Femur (tissue), 1 donor: Measurements from ENCODE around the gene IRF7.
A peak's percentile ranks its signal among the peaks of the same experiment; 100 is the strongest.
"Not testable (repeated sequence)": the region's sequence is repeated elsewhere in the genome, so short reads cannot be mapped to it uniquely, and the experiment has no call there.

Experiments
- DNase-seq: peaks from one replicate; pipeline ENCODE4 v3.0.0-alpha.2; 2017

IRF7 gene

DNA sequence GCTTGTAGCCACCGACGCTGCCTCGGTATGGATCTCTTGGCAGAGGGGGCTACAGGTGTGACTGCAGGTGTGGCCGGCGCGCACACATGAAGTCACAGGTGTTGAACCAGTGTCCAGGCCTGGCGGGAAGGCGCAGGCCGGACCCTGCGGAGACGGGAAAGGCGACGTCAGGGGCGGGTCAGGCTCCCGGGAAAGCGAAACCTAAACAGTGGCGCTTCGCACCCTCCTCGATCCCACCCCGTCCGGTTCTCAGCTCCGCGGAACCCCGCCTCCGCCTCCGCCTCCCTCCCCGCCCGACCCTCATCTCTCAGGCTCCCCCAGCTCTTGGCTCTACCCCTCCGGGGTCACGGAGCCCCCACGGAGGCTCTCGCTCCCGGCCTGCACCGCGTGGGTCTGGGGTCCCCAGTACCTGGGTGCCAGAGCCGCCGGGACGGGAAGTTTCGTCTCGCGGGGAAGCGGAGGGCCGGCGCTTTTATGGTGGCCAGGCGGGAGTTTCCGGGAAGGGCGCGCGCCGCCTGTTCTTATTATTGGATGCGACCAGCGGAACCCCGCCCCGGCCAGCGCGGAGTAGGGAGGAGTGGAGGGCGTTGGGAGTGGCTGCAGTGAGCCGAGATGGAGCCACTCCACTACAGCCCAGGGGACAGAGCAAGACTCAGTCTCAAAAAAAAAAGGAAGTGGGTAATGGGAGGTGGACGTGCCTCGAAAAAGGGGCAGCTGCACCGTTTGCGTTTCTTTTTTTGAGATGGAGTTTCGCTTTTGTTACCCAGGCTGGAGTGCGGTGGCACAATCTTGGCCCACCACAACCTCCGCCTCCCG lies at the start of gene IRF7:
IRF7 (minus strand) TSS at position 447 of the 816 bp plus-strand sequence. CDS start 586 bp downstream, outside the sequence.
- DNase-seq, result peak; percentile 96

DNA sequence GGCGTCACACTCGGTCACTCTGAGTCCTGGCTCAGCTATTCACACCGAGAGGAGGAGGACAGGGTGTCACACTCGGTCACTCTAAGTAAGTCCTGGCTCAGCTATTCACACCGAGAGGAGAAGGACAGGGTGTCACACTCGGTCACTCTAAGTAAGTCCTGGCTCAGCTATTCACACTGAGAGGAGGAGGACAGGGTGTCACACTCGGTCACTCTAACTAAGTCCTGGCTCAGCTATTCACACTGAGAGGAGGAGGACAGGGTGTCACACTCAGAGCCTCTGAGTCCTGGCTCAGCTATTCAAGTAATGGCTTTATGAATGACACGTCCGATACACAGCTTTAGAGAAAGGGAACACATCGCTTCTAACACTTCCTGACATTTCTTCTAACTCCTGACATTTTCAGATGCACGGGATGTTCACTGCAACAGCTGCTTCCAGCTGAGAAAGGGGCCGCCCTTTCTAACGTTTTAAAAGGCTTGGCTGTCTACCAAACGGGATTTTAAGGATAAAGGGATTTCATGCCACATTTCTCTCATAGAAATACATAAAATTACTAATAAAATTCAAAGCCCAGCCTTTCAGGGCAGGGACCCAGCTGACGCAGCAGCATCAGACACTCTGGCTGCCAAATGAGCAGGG lies 49.4 kb upstream of the IRF7 start:
- DNase-seq, result peak; percentile 33

DNA sequence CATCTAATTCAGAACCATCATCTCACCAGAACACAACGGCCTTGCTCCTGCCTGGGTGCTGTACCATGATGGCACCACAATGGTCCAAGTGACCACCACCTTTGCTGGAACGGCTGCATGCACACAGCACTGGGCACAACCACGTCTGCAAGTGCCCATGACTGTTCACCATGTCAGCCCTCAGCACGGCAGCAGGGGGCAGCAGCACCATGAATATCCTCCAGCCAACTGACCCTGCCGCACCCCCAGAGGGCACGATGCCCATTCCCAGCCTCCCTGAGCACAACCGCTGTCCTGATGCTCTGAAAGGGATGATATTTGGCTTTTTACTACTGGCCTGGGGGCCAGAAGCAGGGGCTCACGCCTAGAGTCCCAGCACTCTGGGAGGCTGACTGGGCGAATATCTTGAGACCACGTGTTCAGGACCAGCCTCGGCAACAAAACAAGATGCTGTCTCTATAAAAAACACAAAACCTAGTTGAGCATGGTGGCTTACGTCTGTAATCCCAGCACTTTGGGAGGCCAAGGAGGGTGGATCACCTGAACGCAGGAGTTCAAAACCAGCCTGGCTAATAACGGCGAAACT lies 47.0 kb upstream of the IRF7 start:
- DNase-seq, result no peak

DNA sequence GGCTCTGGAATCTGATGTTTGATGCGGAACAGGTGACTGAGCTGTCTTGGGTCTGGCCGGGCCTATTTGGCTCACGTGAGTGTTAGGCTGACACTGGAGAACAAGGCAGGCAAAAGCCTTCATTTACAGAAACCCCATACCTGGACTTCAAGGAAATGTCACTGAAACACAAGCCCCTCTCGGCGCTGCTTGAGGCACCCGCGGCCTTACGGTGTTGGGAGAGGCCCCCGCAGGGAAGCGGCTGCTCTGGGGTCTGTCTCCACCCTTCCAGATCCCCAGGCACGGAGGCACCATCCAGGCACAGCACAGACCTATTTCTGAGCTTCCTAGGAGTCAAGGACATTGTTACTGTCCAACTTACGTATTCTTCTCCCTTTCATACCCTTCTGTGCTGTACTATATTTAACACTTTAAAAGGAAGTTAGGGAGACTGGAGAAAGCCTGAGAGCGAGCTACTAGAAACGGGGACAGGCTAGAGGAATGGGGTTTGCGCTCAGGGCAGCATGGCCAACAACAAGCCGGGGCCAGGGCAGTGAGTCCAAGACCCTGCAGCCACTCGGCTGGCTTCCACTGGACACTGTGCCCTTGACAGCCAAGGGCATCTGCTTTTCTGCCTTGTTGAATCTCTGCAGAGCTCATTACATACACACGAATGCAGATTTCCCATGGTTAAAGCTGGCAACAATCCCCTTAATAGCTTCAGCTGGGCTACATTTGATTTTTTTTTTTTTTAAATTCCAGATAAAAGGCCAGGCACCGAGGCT lies 45.1 kb upstream of the IRF7 start:
- DNase-seq, result no peak

DNA sequence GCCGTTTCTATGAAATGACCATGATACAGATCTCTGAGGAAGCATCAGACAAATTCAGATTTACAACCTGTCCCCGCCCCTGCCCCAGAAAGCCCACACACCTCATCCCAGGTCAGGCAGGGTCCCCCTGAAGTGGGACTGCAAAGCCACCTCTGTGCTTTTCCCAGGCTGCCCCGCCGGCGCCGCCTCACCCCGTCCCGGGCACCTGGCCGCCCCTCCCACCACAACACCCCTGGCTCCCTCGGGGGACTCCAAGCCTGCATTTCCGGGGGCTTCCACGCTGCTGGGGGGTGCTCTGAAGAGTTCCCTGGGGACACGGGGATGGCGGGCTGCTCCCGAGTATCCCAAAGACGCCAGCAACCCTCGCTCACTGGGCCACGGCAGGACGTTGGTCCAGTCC lies 44.5 kb upstream of the IRF7 start:
- DNase-seq, result no peak

DNA sequence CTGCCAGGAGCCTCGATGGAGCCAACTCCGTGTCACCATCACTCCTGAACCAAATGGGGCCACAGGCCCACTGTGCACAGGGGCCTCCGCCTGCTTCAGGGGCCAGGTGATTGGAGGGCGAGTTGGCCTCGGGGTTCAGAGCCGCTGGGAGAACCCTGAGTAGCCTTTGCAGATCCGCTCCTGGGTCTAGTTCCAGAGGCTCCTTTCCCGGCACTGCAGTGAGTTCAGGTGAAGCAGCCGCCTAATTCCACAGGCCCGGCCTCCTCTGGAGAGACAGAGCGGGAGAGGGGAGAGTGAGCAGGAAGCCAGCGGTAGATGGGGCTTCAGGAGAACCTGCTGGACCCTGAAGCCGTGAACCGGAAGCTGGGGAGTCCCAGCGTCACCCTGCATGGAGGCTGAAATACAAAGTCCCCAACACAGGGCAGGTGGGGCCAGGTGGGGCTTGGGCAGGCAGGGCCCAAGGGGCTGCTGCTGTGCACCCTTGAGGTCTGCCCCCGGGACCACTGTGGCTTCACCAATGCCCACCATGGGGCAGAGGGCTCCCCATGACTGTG lies 43.9 kb upstream of the IRF7 start:
- DNase-seq, result no peak

DNA sequence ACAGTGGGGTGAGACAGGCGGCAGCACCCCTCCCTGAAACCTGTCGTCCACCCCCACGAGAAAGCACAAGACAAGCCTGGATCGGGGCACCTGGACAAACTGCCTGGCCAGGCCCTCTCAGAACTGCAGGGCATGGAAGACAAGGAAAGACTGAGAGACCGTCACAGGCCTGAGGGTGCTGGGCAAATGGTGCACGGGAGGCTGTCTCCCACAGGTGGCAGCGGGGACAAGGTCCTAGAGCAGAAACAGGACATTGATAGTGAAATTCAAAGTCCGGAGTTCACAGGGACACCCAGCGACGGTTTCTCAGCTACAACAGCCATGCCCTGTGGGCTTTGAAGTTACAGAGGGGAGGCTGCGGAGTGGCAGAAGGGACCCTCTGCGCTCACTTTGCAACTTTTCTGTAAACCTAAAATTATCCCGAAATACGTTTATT lies 42.0 kb upstream of the IRF7 start:
- no peak for DNase-seq

DNA sequence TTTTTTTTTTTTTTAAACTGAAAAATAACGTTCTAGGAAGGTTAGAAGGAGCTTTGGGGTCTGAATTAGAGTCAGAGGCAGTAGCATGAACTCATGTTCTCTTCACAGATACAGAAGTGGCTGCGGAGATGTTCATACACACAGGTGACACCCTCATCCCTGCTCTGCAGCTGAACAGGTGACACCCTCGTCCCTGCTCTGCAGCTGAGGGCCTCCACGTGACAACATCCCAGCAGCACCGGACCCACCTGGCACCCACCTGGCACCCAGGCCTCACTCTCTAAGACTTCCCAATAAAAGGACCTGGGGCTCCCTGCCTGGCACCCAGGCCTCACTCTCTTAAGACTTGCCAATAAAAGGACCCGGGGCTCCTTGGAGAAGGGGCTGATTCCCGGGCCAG lies 41.1 kb upstream of the IRF7 start:
- no peak for DNase-seq

DNA sequence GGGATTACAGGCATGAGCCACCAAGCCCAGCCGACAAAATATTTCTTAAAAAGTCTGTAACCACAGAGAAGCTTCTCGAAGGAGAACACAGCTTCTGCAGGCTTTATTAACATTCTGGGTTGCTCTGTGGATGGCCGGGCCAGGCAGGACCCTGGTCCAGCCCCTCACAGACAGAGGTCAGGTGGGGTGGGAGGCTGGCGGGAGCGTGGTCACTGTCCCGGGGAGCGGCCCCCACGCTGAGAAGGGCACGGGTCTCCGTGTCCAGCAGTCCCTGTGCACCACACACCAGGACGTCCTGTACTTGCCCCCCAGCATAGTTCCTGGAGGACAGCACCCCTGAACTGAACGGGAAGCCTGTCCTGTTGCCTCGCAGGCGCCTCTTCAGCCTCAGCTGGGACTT lies 40.7 kb upstream of the IRF7 start:
- no peak for DNase-seq

DNA sequence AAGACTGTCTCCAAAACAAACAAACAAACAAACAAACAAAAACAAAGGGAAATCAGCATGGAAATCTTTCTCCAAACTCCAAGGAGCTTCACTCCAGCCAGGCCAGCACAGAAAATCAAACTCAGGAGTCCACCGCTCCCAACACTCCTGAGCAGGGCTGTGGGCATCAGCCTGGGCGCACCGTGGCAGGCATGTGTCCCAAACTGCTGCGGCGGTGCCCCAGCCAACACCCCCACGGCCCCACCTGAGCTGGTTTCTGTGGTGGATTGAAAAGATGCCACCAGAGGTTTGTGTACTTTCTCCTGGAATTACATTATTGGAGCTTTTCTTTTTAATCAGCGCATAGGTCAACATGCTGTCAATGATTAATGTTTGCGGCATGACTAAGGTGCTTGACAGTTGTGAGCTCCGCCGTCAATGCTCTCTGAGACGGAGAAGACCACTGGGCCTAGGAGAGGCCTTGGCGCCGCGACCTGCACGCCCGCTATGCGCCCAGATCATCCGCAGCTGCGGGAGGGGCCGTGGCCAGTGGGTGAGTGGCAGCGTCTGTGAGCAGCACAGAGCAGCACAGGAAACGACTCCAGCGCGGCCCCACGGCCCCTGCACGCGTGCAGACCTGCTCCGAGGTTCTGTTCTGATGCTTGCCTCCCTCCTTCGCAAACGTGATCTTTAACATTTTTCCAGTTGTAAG lies 39.4 kb upstream of the IRF7 start:
- no peak for DNase-seq

DNA sequence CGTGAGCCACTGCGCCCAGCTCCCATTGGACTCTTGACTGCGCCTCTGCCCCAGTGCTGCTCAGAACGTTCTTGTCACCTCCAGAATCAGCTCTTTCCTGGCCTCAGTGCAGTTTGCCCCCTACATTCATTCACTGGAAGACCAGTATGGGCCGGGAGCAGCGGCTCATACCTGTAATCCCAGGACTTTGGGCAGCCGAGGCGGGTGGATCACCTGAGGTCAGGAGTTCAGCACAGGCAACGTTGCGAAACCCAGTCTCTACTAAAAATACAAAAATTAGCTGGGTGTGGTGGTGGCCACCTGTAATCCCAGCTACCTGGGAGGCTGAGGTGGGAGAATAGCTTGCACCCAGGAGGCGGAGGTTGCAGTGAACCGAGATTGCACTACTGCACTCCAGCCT lies 38.7 kb upstream of the IRF7 start:
- not testable (repeated sequence) for DNase-seq

DNA sequence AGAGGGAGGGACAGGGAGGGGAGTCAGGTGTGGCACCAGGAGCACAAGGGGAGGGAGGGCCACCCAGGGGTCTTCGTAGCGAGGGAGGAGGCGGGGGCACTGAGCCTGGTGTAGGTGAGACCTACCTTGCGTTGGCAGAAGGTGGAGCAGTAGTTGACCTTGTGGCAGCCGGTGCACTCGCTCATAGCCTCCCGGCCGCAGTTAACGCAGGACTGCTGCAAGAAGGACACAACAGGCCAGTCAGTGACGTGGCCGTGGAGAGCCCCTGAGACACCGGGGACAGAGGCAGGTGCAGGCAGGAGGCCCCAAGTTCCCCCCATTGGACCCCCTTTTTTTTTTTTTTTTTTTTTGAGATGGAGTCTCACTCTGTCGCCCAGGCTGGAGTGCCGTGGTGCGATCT lies 38.1 kb upstream of the IRF7 start:
- no peak for DNase-seq

DNA sequence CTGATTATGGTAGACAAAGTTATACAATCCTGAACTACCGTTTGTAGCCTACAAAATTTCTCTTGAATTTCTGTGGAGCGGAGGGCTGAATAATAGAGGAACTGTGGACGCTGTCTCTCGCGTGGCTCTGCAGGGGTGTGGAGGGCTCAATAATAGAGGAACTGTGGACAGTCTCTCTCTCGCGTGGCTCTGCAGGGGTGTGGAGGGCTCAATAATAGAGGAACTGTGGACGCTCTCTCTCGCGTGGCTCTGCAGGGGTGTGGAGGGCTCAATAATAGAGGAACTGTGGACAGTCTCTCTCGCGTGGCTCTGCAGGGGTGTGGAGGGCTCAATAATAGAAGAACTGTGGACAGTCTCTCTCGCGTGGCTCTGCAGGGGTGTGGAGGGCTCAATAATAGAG lies 37.4 kb upstream of the IRF7 start:
- not testable (repeated sequence) for DNase-seq

DNA sequence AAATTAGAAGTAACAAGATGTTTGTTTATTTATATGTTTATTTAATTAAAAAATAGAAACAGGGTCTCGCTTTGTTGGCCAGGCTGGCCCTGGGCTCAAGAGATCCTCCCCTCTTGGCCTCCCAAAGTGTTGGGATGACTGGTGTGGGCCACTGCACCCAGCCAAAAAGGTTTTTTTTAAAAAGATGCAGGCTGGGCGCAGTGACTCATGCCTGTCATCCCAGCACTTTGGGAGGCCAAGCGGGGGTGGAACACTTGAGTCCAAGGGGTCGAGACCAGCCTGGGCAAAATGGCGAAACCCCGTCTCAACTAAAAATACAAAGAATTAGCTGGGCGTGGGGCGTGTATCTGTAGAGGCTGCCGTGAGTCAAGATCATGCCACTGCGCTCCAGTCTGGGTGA lies 34.7 kb upstream of the IRF7 start:
- no peak for DNase-seq

DNA sequence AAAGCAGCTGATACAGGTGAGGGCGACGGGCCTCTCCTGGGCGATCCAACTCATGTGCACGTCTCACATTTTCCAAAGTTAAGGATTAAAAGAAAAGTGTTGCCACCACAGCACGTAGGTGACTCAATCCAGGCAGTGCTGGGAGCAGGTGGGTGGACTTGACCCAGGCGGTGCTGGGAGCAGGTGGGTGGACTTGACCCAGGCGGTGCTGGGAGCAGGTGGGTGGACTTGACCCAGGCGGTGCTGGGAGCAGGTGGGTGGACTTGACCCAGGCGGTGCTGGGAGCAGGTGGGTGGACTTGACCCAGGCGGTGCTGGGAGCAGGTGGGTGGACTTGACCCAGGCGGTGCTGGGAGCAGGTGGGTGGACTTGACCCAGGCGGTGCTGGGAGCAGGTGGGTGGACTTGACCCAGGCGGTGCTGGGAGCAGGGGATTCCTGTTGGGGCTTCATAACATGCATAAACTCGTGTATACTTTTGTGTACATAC lies 32.0 kb upstream of the IRF7 start:
- DNase-seq, result not testable (repeated sequence)

DNA sequence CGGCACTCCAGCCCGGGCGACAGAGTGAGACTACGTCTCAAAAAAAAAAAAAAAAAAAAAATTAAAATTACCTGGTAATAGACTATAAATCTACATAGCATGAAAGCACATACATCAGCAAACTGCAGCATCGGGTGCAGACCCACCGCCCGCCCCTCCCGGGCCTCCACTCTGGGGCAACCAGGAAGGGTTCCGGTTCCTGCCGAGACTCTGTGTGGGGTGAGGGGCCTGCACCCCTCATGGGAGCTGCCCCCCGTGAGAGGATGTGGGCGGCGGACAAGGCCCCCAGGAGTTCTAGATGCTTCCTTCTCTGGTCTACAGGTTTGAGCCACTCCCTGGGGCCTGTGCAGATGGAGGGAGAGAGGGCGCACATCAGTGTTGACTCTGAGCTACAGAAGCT lies 30.5 kb upstream of the IRF7 start:
- DNase-seq, result no peak

DNA sequence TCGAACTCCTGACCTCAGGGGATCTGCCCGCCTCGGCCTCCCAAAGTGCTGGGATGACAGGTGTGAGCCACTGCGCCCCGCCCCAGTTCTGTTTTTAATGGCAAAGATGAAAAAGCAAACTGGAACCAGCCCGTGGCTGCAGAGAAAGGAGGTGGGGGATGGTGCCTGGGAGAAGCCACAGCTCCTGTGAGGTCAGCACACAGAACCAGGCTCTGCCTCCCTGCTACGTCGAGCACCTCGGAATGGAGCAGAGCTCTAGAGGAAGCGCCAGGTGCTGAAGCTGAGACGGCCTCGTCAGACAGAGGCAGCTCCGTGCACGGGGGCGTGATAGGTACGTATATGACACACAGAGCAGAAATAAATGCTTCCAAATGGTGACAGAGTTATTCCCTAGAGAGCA lies 29.8 kb upstream of the IRF7 start:
- no peak for DNase-seq

DNA sequence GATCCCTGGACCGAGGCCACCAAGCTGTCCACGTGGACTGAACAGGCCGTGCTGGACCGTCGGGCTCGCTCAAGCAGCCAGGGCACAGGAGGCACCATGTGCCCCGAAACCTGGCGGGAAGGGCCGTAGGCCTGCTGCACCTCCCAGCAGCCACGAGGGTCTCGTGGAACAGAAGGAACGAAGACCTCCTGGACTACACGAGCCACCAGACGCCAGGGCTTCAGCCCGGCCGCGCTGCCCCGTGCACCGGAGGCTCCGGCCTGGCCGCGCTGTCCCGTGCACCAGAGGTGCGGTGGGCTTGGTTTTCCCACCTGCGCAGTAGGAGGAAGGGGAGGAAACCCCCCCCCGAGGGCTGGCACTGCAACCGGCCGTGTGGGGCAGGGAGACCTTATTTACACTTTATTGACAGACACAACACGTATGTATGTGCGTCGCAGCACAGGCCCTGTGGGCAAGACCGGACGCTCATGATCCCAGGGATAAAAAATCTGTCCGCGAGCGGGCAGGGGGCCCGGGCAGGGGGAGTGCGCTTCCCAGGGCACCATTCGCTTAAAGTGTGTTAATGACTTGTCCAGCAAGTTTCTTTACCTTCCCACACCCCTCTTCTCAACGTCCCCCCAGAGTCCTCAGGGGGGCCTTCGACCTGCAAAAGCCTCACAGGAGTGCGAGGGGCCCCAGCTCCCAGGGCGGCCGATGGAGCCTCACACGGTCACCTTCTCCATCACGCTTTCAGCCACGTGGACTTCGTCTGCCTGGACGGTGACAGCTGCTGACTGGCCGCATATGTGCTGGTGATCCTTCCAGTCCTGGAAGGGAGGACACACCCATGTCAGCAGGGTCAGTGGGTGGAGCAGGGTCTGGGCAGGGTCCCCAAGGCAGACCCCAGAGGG lies 28.3 kb upstream of the IRF7 start:
- DNase-seq, result no peak

DNA sequence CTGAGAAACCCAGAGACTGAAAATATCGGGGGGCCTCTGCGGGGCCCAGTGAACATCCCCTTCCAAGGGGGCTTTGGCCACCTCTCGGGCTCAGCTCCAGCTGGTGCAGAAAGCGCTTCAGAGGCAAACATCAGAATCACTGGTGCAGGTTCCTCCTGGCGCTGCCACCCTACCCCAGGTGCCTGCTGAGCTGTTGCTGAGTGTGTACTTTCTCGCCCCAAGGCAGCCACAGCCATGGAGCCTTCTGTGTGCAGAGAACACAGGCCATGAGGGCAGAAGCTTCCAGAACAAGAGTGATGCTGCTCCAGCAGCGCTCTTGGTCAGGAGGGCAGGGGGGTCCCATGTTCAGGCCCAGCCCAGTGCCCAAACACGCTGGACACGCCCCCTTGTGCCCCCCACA lies 27.6 kb upstream of the IRF7 start:
- DNase-seq, result no peak

DNA sequence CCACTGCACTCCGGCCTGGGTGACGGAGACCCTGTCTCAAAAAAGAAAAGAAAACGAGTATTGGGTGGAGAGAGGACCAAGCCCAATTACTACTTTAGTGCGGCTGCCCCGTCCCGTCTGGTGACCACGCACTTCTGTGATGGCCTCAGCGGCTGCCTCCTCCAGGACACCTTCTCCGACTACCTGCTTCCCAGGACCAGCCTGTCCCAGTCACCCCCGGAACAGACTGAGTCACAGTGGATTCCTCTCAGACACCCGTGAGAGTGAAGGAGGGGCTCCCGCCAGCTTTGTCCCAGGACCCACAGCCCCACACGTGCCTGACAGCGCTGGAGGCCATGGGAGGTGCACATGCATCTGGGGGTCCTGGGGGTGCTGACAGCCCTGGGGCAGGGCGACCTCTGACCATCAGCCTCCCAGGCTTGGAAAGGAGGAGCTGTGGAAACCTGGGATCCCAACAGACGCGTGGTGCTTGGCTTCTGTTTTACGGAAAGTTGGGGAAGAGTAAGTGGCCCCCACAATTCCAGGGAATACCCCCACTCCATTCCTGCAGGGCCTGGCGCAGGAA lies 26.1 kb upstream of the IRF7 start:
- no peak for DNase-seq
